CD4-positive, alpha-beta T cell treated with Interleukin-10 for 1 hour (primary cell): ENCODE data around the gene MACROD2.
"Not testable (repeated sequence)": the region's sequence is repeated elsewhere in the genome, so short reads cannot be mapped to it uniquely, and the experiment has no call there.

Source experiments
- DNase-seq: peaks from one replicate; pipeline ENCODE4 v3.0.0-alpha.2; 2020

Gene MACROD2

GRCh38 chr20:15075586-15075985, 1080.3 kb downstream of the MACROD2 start:
- no peak for DNase-seq

GRCh38 chr20:15076785-15077184, 1081.5 kb downstream of the MACROD2 start:
- no peak for DNase-seq

- no peak for DNase-seq
These were observed 1082.5 kb downstream of the MACROD2 start for GRCh38 chr20:15077733-15078250.

GRCh38 chr20:15079594-15080340, 1084.5 kb downstream of the MACROD2 start:
- DNase-seq: no peak

GRCh38 chr20:15081261-15081660, 1085.9 kb downstream of the MACROD2 start:
- DNase-seq: no peak

- DNase-seq: no peak
These were observed 1096.2 kb downstream of the MACROD2 start for GRCh38 chr20:15091421-15092037.

GRCh38 chr20:15098351-15098750, 1103.0 kb downstream of the MACROD2 start:
- no peak for DNase-seq

GRCh38 chr20:15099130-15099529, 1103.8 kb downstream of the MACROD2 start:
- no peak for DNase-seq

GRCh38 chr20:15100506-15101160, 1105.3 kb downstream of the MACROD2 start:
- no peak for DNase-seq

- DNase-seq: no peak
These were observed 1112.6 kb downstream of the MACROD2 start for GRCh38 chr20:15107931-15108330.

GRCh38 chr20:15109494-15109893, 1114.2 kb downstream of the MACROD2 start:
- no peak for DNase-seq

- DNase-seq: no peak
These were observed 1116.3 kb downstream of the MACROD2 start for GRCh38 chr20:15111654-15112053.

GRCh38 chr20:15113144-15113773, 1117.9 kb downstream of the MACROD2 start:
- DNase-seq: no peak

GRCh38 chr20:15119852-15120487, 1124.7 kb downstream of the MACROD2 start:
- DNase-seq: no peak

GRCh38 chr20:15122613-15123012, 1127.3 kb downstream of the MACROD2 start:
- DNase-seq: no peak

- DNase-seq: no peak
These were observed 1135.9 kb downstream of the MACROD2 start for GRCh38 chr20:15131176-15131575.

GRCh38 chr20:15138548-15139126, 1143.3 kb downstream of the MACROD2 start:
- DNase-seq: no peak

- no peak for DNase-seq
These were observed 1144.2 kb downstream of the MACROD2 start for GRCh38 chr20:15139522-15139921.

- no peak for DNase-seq
These were observed 1145.0 kb downstream of the MACROD2 start for GRCh38 chr20:15140286-15140685.

- not testable (repeated sequence) for DNase-seq
These were observed 1145.6 kb downstream of the MACROD2 start for GRCh38 chr20:15140940-15141339.

GRCh38 chr20:15141861-15142260, 1146.5 kb downstream of the MACROD2 start:
- DNase-seq: no peak

- no peak for DNase-seq
These were observed 1148.2 kb downstream of the MACROD2 start for GRCh38 chr20:15143478-15143877.
